Nucleus accumbens (tissue), 56 donors: ENCODE data around the gene BTBD6.

Source experiments
- DNase-seq, 56 donors: peaks; one replicate each; lab custom pipeline; 2025; lab: John Stamatoyannopoulos, UW

Gene BTBD6

DNA sequence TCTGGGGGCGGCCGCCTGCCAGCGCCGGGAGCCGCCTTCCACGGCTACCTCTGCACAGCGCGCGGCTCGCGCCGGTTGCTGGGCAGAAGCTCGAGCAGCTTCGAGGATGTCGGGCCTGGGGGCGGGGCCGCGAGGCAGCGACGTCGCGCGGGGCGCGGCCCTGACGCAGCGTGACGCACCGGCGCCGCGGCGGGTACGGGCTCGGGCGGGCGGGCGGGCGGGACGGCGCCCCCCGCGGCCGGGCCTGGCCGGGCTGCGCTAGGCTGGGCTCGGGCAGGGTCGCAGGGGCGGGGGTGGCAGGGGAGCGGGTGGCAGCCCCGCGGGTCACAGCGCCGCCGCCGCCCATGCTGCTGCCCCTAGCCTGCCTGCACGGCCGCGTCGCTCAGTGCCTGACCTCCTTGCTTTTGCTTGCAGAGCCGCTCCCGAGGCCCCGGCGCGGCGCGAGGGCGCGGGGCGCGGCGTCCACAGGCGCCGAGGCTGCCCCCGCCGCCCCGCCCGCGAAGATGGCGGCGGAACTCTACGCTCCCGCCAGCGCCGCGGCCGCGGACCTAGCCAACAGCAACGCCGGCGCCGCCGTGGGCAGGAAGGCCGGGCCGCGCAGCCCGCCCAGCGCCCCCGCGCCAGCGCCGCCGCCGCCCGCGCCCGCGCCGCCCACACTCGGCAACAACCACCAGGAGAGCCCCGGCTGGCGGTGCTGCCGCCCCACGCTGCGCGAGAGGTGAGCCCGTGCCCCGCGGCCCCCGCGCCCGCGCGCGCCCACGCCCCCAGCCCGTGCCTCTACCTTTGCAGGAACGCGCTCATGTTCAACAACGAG, at the start of gene BTBD6:
Gene BTBD6, plus strand, starts transcription at position 166 of the 814 bp plus-strand sequence. Its CDS starts 179 bp downstream, at position 345.
- DNase-seq: peak in 55 of 56 donors; percentile 27 to 89 (median 73)

DNA sequence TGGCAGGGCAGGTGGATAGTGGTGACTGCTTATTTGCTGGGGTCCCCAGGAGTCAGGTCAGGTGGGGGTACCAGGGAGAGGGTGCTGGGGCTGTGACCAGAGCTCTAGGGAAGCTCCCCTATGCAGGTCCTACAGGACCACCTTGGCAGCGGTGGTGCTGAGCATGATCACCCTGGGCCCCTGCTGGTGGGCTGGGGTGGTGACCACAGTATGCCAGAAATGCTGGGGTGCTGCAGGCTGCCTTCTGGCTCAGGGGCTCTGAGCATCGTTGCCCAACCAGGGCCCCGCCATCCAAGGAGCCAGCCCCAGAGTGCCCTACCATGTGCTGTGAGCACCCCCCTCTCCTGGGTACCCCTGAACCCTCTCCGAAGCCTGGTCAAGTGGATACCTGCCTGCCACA, 49.7 kb upstream of the BTBD6 start:
- DNase-seq: no peak

DNA sequence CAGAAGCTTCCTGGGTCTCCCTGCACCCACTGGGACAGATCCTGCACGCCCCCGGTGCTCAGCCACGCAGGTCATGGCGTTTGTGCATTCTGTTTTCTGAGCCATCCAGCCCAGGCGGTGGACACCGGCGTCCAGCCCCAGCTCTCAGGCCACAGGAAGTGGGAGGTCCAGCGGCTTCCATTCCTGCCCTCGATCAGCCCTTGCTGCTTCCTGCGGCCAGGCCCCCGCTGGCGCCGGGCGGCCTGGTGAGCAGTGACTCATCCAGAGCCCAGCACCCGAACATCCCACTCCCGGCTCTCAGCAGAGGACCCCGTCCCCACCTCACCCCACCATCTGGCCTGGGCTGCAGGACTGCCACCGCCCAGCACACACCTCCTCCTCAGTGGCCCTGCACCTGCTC, 49.2 kb upstream of the BTBD6 start:
- no peak for DNase-seq

DNA sequence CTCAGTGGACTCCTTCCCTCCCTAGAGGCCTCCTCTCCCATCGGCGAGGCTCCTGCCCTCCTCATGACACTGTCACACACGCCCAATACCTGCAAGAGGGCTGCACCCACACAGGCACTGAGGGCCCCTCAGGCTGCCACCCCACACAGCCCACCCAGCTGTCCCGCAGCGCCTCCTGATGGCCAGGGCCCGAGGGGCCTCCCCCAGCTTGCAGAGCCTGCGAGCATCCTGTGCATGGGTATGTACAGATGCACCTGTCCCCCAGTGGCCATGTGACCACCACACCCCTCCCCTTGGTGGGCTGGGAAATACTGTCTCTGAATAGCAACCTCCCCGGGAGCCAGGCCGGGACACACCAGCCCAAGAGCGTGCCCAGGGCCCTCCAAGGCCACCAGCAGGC, 48.3 kb upstream of the BTBD6 start:
- DNase-seq: no peak

DNA sequence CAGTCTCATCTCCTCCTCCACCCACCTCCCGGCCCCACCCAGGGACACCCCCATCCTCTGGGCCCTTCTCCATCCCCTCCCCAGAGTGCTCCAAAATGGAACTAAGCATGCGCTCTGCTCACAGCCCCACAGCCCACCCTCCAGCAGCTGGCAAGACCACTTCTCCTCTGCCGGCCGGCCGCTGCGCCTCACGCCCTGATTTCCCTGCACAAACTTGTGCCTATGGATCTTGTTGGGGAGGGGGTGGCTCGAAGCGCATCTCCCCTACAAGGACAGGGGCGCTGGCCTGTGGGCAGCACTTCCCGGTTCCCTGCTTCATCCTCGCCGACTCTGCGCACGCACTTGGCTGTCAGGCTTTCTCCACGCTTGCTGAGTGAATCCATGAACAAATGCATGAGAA, 47.7 kb upstream of the BTBD6 start:
- no peak for DNase-seq

DNA sequence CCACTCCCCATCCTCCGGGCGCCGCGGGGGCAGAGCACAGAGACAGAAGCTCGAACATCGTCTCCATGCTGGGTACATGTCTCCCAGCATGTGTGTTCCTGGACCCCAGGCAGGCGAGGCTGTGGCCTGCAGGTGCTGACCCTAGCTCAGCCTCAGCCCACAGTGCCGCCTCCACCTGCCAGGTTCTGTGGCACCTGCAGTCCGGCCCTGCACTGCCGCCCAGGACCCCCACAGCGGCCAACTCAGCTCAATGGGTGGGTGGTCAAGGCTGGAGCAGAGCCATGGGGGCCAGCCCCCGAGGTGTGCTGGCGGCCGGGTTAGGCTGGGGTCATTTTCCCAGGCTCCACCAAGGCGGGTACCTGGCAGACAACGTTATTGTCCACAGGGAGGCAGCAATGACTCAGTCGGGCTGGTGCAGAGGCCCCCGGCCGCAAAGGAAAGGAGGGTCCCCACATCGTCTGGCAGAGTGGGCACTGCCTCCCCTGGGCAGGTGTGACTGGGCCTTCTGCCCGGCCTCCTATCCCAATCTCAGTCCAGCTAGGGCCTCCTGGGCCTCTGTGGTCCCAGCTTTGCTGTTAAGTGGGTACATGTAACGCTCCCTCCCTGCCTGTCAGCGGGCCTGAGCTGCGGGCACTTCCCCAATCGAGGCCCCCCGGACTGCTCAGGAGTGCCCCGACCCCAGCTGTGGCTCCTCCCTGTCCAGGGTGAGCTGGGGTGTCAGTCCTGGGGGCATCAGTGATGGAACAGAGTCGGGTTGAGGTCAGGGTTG, 47.0 kb upstream of the BTBD6 start:
- no peak for DNase-seq

DNA sequence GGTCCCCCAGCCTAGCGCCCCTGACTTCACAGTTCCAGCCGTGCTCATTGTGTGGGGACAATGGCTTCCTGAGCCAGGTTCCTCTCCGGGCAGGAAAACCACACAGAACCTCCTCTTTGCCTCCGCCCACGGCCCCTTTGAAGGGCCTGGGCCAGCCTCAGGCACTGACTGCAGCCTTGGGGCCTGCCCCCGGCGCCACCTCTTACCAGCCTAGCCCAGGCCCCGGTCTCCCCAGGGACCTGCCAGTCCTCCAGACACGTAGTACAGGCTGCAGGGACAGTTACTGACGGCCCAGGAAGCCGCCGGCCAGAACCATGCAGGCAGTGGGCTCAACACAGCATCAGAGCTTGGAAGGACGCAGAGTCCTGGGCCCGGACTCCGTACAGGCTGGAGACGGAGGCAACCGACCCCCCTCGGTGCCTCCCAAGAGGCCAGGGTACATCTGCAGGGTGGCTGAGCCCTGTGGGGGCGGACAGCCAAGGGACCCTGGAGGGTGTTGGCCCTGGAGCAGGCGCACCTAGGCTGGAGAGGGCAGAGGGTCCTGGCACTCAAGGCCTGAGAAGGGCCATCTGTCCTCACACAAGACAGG, 46.3 kb upstream of the BTBD6 start:
- peak in 2 of 56 donors; percentile 10 to 22 for DNase-seq

DNA sequence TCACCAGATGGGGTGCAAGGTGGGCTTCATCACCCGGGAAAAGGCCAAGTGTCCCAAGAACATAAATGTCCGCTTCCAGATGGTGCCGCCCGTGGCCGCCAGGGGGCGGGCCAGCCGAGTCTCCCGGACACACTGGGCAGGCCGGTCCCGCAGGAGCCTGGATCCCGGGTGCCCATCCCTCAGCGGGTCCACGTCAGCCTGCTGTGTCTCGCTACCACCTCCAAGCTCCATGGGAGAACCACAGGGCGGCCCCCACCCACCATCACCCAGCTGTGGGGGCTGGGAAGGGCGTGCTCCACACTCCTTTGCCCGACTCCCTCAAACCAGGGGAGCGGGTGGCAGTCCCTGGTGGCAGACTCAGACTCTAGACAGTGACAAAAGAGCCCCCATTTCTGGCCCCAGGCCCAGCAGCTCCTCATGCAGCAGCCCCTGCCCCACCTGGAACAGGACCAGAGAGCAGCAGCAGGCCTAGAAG, 45.2 kb upstream of the BTBD6 start:
- DNase-seq: peak in 47 of 56 donors; percentile 16 to 83 (median 52)

DNA sequence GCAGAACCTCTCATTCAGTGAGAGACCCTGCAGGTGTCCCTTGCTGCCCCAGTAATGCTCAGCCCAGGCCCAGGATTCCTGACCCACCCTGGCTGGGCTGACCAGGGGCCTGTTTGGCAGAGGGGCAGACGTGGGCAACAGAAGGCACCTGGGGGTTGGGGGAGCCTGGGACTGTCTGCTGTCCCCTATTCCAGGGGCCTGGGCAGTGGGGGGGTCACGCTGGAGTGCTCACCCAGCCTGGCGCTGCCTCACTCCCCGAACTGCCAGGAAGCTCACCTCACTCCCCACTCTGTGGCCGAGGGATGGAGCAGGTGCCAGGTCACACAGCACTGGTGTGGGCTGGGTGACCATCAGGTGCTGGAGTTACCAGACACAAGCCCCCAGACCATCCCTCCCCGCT, 44.6 kb upstream of the BTBD6 start:
- no peak for DNase-seq

DNA sequence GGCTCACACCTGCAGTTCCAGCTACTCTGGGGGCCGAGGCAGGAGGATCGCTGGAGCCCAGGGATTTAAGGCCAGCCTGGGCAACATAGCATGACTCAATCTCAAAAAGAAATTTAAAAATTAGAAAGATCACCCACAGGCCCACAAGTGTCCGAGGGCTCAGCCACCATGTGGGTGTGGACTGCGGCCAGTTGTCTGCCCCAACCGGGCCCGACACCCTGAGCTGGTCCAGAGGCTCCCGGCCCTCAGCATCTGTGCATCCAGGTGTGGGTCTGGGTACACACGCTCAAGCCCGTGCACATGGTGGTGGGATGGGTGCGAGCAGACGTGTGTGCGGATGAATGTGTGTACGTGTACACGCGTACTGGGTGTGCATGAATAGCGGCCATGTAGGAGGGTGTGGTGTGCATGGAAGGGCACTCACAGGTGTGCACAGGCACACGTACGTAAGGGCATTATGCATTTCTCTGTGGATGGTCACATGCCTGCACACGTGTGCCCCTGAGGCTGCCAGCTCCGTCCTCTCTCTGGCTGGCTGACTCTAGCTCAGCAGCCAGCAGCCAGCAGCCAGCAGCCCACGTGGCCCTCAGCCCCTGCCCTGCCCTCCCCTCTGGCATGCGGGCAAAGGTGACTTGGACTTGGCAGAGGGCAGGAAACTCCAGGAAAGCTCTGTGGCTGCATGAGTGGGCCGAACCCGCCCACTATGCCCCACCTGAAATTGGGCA, 44.0 kb upstream of the BTBD6 start:
- peak in 34 of 56 donors; percentile 5 to 74 (median 48) for DNase-seq

DNA sequence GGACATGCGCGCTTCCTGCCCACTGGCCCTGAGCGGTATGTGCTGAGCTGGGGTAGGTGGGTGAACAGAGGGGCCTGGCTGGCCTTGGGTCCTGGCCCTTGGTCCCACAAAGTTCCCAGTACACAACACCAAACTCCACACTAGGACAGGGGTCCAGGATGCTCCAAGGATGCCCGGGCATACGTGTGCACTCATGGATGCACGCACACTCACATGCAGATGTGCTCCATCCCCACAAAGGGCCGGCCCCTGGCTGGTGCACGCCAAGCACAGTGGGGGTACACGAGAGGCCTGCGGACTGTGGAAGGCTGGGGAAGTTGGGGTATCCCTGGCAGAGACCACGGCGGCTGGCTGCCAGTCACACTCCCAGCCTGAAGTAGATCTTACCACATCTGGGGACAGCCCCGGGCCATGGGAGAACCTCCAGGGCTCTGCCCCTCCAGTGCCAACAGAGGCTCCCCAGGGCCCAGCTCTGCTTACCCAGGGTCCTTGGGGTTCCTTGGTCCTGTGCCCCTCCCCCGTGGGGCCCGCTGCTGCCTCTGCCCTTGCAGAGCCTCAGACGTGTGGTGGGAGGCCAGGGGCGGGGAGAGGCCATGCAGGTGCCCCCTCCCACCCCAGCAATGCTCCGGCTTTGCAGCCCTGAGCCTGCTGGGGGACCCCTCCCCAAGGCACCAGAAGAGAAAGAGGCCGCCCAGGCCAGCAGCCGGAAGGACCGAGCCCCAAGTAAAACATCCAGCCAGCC, 43.2 kb upstream of the BTBD6 start:
- no peak for DNase-seq

DNA sequence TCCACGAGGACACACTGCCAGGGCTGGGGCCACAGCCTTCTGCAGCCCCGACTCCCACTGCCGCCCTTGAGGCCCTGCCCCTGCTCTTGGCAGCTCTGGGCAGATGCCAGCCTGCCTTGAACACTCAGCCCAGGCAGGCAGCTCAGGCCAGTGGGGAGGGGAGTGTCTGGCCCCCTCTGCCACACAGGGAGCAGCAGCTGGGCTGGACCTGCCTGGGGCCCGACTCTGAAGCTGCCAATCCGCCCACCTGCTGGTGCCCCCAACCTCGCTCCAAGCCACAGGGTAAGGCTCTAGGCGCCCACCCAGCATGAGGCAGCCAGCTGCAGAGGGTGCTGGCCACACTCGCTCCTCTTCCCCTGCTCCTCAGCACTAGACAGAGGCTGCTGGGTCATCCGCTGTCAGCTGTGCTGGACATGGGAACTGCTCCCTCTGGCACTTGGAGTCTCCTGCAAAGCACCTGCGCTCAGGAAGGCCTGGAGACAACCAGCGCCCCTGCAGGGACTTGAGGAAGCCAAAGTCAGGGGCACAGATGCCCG, 42.6 kb upstream of the BTBD6 start:
- peak in 4 of 56 donors; percentile 12 to 35 (median 22) for DNase-seq

DNA sequence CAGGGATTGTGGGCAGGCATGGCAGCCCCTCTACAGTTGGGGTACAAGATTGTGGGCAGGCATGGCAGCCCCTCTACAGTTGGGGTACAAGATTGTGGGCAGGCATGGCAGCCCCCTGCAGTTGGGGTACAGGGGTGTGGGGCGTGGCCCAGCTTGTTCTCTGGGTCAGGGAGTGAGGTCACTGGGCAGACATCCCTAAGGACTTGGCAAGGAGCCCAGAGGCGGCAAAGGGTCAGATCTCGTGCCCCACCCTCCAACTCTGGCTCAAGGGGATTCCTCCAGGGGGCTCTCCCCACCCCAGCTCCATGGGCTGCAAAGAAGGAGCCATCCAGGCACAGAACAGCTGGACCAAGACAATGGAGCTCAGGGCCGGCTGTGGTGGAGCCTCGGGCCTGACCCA, 41.5 kb upstream of the BTBD6 start:
- no peak for DNase-seq

DNA sequence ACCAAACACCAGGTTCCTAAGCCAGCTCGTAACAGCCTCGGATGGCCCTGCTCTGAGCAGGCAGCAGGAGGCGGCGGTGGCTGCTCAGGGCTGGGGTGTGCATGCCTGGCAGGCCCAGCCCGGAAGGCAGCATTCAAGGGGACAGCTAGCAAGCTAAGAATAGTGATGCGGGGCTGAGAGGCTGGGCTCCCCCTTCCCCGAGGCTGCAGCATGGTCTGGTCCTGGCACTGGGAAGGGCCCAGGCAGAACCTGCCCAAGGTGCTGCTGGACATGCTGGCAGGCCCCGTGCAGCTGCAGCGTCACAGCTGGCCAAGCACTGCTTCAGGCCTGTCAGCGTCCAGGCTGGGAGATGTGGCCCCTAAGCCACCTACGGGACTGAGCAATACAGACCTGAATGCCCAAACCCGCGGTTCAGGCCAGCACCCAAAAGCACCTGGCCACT, 40.9 kb upstream of the BTBD6 start:
- no peak for DNase-seq

DNA sequence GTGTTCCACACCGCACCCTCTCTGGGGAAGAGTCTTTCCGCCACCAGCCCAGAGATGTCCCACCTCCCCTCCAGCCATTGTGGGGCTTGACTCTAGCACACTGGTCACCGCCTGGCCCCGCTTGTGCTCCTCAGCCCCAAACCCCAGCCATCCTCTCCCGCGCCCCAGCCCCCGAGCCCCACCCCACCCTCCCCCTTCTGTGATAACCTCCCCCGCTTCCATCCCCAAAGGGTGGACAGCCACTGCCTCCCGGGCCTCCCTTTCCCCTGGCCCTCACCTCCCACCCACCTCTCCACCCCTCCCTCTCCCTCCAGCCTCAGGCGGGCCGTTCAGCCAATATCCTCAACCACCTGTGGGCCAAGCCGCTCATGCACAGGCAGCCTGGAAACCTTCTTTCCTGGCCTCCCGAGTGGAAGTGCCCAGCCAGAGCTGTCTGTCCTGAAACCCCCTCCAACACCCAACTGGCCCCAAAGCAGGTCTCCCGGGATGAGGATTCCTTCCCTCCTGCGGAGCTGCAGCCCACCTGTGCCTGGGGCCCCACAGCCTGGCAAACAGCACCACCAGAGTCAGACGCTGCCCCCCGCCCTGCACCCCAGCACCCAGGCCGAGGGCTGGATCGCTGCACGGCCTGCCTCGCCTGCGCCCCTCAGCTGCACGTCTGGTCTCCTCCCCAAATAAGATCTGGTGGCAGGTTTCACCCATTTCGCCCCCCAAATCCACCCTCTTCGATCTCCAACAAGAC, 40.2 kb upstream of the BTBD6 start:
- no peak for DNase-seq

DNA sequence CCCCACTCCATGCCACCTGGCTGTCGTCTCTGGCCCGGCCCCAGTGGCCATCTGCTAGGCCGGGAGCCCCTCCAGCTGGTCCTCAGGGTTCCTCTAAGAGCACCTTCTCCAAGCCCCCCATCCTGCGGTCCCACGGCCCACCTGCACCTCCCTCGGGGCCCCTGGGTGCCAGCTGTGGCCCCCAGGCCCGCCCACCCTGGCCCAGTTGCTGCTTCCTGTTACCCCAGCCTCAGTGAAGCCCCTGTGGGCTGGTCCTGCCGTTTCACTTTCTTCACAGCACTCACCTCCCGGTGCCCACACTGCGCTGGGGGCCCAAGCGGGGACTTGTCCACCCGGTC, 39.6 kb upstream of the BTBD6 start:
- DNase-seq: no peak

DNA sequence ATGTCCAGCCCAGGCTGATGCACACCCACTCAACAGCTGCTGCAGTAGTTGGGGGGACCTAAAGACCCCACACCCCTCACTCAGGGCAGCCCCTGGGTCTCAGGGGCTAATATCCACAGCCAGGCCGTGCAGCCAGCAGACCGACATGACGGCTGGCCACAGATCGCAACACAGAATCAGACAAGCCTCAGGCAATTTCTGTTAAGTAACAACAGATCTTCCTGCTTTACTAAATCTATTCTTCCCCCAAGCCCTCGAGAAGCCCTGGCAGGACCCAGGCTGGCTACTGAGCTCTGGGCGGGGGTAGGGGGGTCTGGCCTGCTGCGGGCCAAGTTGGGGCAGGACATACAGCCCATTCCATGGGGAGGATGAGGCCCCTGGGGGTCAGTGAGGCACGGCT, 39.2 kb upstream of the BTBD6 start:
- DNase-seq: no peak

DNA sequence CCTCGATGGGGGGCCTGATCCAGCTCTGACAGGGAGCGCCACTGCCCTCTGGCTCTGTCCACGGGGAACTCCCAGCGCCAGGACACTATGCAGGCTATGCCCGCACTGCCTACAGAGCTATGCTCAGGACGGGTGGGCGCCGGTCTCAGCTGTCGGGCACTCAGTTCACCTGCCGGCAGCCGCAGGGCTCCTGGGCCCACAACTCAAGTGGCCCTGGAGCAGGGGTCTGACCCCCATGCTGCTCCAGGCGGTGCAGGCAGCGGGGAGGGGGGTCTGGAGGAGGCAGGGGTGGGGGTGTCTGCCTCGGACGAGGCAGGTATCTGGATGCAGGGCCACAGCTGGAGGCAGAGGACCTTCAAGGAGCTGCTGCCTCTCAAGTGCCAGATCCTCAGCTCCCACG, 38.7 kb upstream of the BTBD6 start:
- no peak for DNase-seq
